NCI-H2196 (cell line): ENCODE measurements around the gene CPNE1.
"Not testable (repeated sequence)": the region's sequence is repeated elsewhere in the genome, so short reads cannot be mapped to it uniquely, and the experiment has no call there.

Experiments used
- DNase-seq: peaks from one replicate; lab custom pipeline; 2025; ENCODE audit not compliant: unreplicated experiment; lab: John Stamatoyannopoulos, UW

The CPNE1 gene

DNA sequence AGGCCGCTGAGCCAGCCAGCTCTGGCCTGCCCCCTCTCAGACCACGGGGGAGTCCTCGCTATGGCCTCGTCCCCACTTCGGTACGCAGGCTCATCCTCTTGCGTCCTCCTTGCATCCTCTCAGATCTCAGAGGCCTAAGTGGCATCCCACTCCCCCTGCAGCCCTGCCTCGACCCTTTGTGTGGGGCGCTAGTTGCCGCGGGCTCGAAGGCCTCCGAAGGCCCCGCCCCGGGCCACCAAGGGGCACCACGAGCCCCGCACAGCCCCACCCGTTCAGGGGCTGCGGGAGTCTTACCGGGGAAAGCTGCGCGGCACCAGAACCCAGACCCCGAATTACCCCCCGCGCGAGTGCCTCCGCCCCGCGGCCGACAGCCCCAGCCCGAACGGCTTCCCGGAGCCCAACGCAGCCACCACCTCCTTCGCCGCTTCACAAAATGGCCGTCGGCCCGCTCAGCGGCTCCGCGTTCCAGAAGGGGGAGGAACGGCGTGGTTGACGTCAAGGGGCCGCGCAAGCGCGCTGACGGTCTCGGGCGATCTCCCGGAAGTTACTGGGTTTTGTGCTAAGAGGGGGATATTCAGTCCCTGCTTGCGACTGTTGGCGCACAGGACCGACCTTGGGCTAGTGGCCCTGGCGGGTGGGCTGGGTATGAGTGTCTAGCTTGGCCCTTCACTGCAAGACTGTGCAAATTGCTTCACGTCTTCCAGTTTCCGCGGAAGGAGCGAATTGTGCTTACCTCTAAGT is at the start of gene CPNE1, which contains the start of gene RBM12:
CPNE1 (minus strand) TSS at position 435 of the 741 bp plus-strand sequence. CDS start 31,977 bp downstream, outside the sequence.
RBM12 (minus strand) TSS at position 435 of the 741 bp plus-strand sequence. CDS start 9,578 bp downstream, outside the sequence.
- DNase-seq = peak; percentile 98

DNA sequence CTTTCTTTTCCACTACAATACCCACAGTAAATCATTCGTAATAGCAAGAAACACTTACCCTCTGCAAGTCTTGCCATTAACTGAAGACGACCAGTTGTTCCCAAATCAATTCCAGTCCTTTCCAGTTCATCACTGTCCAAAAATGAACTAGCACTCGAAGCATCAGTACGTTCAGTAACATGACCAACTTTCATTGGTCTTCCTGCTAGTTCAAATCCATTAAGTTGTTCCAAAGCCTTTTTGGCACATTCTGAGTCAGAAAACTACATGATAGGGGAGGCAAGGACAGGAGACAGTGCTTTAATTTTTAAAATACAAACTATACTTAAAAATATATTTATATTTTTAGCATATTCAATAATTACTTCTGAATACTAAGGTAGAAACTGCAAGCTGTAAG is 49.4 kb upstream of the CPNE1 start:
- no peak for DNase-seq

DNA sequence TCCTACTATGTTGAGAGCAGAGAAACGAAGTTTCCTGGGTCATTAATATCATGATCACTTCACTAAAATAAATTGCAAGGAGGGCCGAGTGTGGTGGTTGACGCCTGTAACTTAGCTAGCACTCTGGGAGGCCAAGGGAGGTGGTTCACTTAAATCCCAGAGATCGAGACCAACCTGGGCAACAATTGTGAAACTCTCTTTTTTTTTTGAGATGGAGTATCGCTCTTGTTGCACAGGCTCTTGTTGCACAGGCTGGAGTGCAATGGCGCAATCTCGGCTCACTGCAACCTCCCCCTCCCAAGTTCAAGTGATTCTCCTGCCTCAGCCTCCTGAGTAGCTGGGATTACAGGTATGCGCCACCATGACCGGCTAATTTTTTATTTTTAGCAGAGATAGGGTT is 48.4 kb upstream of the CPNE1 start:
- DNase-seq = not testable (repeated sequence)

DNA sequence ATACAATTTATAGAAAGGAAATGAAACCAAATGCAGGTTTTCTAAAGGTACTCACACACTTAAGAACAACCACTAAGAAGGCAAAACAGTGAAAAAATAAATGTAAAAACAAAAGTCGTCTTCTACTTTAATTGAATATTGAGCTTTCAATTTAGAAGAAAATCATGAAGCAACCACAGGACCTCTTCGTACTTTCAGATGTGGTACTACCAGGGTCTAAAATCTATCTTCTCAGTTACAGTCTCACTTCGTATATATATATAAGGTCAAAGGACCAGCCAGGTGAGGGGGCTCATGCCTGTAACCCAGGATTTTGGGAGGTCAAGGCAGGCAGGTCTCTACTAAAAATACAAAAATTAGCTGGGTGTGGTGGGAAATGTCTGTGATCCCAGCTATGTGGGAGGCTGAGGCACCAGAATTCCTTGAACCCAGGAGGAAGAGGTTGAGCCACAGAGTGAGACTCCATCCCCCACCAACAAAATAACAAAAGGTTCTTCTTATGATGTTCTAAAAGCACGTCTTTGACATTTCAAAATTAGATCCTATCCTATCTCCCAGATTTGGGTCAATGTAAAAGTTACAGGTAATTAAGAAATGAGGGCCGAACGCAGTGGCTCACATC is 47.0 kb upstream of the CPNE1 start:
- no peak for DNase-seq

DNA sequence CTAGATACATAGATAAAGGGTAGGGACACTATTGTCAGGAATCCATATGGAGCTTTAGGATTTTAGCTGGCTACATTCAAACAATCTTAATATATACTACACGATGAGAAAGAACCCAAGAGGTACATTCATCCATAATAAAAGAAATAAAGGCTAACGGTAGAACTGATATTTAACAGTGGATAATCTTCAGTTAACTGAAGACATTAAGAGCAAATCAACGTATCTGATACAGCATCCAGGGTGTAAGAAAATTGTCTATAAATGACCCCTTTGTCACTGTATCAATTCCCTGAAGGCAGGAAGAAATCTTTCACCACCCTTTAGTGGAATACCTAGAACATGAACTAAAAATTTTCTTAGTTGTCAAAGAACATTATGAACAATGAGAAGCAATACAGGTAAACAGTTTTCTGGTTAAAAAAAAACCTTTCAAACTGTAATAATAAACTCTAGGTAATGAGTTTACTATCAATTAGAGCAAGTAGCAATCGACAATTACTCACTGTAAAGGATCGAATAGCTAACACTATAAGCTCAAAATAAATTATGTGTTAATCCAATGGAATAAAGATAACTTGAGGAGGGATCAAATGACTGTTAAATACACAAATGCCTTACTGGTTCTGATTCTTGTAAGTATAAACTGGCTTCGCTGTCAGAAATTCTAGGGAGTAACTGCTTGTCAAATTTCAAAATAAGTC is 46.3 kb upstream of the CPNE1 start:
- DNase-seq = no peak

DNA sequence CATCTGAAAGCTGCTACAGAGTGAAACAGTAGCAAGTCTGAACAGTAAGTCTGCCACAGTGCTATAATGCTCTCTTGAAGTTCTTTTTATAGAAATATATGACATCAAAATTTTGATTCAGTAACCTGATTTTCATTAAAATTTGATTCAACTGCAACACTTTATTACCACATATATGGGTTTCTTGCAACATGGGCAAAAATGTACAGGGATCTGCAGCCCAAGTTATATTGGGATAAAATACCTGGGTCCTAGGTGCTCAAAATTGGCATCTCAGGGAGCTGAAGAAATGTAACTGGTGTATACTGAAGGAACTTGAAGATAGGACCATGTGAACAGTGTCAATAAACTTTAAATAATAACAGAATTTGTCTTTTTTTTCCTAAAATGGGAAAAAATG is 45.3 kb upstream of the CPNE1 start:
- no peak for DNase-seq

DNA sequence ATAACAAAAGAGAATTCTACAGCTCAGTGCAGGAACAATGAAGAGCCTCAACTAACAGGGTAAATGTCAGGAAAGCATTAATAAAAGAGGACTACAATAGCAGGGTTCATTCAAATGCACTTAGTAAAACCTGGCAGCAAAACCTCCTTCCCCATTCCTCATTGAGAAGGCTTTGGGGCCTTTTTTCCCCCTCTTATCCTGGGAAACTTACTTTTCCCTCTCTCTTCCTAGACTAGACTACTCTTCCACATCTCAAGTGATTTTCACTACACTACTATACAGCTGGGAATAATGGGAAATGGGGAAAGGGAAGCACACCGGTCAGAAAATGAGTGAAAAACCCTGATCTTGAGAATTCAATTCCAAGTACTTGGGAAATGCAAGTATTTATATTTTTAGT is 44.6 kb upstream of the CPNE1 start:
- no peak for DNase-seq

DNA sequence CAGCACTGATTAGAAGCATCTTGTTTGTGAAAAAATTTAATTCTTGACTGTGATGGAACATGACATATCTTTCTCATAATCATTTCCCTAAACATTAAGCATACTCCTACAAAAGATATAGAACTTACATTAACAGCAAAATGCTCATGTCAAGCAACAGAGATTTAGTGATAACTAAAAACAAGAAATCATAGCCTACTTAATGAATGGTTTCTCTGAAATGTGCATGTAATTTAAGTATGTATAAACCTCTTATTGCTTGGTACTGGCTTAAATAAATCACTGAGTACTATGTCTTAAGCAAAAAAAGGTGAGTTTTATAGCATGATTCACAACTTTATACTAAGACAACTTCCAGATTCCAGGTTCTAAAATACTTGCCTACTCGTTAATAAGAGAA is 43.8 kb upstream of the CPNE1 start:
- no peak for DNase-seq

DNA sequence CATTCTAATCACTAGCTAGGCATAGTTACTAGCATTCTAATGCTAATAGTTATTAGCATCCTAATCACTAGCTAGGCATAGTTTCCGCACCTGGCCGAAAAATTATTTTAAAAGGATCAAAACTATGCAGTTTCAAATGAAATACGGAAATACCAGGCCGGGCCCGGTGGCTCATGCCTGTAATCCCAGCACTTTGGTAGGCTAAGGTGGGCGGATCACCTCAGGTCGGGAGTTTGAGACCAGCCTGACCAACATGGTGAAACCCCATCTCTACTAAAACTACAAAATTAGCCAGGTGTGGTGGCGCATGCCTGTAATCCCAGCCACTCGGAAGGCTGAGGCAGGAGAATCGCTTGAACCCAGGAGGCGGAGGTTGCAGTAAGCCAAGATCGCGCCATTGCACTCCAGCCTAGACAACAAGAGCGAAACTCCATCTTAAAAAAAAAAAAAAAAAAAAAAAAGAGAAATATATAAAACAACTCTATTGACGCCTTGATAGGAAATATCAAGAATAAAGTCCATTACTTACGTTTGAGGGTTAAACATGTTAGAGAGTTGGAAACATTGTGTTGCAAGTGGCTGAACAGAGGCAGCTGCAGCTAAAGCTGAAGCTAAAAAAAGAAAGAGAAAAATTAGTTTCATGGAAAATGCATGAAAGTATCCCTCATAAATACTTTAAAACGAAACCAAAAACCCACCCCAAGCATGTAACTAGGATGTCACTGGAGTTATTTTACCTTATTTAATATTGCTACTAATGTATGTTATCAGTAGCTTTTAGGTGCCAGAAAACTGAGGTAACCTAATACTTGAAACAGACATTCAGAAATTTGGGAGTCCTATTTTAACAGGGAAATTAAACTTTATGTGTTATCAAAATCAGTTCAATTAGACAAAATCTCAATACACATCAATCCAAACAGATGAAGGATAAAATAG is 42.2 kb upstream of the CPNE1 start:
- not testable (repeated sequence) for DNase-seq

DNA sequence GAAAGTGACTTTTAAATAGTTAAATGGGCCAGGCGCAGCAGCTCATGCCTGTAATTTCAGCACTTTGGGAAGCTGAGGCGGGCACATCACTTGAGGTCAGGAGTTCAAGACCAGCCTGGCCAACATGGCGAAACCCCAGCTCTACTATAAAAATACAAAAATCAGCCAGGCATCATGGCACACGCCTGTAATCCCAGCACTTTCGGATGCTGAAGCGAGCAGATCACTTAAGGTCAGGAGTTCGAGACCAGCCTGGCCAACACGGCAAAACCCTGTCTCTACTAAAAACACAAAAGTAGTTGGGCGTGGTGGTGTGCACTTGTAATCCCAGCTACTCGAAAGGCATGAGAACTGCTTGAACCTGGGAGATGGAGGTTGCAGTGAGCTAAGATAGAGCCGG is 41.2 kb upstream of the CPNE1 start:
- DNase-seq = not testable (repeated sequence)

DNA sequence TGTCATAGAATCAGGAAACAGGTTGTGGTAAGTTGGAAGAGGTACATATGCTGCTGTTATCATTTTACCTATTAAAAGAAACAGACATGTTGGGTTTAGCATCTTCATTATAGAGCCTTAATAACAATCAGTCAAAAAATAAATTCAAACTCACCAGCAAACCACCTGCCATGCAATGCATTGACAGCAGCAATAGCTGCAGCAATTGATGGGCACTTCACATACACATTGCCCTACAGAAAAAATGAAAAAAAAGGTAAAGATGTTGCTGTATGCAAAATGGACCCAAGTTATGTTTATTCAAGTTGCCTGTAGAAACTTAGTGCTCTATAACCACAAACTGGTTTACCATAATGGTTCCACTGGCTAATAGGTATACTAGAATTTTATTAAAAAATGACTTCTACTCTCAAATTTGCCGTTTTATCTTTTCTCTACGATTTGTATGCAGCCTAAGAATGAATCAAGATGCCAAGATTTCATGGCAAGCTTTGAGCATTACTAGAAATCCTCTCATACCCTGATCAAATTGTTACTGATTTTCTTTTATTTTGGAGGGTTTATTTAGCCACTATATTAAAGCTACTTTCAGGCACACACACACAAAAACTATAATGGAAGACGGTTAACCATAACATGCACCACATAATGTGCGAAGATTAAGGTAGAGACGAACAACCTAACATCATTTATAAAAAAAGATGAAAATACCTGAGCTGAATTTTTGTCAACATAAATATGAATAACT is 40.0 kb upstream of the CPNE1 start:
- no peak for DNase-seq

DNA sequence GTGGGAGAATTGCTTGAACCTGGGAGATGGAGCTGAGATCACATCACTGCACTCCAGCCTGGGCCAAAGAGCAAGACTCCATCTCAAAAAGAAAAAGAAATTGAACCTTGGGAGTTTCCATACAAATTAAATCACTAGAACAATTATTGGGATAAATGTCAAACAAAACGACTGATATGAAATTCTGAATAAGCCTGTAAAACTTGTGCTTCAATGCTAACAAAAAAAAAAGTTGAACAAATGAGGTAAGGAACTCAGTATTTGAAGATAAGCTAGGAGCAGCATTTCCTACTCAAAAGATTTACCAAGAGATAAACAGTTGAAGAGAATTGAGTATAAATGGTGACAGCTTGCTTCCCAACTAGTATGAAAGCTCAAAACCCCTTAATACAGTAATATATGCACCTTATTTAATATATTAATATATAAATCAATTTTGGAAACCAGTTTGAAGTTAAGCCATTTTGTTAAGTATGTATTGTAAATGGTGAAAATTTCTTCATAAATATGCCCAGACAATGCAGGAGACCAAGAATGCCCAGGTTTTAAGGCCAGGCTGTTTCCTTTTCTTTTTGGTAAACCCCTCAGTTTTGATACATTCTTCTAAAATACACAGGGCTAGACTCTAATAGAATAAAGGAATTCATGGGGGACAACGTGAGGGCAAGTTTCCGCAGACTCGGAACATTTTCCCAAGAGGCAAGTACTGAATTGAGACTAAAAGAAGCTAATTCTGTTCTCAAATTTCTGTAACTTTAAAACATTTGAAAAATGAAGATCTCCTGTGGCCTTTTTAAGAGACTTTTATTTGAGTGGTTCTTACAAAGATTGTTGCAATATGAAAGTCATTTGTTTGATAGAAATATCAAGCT is 38.4 kb upstream of the CPNE1 start:
- DNase-seq = no peak

DNA sequence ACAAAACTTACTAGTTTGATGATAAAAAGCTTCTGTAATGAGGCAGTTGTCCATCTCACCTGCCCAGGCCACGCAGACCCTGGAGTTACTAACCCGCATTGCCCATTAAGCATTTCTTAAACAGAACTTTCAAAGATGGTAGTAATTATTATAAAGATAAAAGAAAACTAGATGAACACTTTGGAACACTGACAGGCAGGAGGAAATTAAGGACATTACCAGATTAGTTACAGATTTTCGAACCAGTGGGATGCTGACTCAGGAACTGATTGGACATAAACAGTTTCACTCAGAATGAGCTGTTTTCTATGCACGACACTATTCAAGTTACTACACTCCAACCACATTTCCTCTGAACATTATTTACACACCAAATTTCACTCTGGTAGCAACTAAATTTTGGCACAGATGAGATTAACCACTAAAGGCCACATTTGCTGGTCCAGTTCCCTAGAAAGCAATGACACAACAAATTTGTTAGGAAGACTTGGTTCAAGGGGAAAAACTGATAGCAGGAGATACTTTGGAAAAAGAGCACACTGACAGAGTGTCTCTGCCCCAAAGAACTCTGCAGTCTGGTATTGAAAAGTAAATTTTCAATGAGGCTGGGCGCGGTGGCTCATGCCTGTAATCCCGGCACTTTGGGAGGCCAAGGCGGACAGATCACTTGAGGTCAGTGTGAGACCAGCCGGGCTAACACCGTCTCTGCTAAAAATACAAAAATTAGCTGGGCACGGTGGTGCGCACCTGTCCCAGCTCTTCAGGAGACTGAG is 37.5 kb upstream of the CPNE1 start:
- DNase-seq = no peak

DNA sequence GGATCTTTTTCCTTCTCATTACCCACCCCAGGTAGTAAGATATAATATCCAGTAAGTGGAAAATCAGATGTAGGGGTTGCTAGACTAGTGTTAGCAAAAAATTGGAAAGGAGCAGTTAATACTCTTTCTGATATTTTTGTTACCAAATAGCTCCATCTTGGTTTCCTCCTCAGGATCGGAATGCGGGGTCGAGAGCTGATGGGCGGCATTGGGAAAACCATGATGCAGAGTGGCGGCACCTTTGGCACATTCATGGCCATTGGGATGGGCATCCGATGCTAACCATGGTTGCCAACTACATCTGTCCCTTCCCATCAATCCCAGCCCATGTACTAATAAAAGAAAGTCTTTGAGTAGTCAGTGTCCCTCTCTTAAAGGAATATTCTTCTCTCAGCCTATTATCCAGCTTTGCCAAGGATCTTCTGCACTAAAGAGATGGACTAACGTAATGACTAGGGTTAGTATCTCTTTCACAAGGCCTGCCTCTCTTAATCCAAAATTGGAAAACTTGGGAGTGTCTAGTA is 36.0 kb upstream of the CPNE1 start:
- DNase-seq = no peak

DNA sequence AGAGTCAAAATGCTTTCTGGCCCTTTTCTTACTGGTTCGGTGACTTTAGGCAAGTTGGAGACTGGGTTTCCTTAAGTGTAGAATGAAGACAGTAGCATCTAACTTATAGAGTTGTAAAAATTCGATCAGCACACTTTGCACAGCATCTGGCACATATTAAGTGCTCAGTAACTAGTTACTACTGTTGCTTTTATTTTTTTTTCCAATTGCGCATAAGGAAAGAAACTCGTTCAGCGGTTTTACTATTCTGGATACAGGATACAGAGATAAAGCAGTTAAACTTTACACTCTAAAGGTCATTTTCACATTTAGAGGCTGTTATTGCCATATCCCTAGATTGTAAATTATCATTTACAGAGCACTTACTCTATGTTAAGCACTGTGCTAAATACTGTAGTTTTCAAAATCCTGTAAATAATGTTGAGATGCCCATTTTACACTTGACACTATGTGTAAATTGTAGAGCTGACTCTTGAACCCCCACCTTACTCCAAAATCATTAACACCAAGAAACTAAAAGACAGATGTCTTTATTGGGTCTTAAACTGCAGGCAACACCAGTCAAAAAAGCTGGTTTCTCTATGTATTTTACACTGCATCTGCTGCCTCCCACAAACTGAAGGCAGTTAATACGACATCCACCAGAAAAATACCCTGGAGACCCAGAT is 35.4 kb upstream of the CPNE1 start:
- no peak for DNase-seq

DNA sequence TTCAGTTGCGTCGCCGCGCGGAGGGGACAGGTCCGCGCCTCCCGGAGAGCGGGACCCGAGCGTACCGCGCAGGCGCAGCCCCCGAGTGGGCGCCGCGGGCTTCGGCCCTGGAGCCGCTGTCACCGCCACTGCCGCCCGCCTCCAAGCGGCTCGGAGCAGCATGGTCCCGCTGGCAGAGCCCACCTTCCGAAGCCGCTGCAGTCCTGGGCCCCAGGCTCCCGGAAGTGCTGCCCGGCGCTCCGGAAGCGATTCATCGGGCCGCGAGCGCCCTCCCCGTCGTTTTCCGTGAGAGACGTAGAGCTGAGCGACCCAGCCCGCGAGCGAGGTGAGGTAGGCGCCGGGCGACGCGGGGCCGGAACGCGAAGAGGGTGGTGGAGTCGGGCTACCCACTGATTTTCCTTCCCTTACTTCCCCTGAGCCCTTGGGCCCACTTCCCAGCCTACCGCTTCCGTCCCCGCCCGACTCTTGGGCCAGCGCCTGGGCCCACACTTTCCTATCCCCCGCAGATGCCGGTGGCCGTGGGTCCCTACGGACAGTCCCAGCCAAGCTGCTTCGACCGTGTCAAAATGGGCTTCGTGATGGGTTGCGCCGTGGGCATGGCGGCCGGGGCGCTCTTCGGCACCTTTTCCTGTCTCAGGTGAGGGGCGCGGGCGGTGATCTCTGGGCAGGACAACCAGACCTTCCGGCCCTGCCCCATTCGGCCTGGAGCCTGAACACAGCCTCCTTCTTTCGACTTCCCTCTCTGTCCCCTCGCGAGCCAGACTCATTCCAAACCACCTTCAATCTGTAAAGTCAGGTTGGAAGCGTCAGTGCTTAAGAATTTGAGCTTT is 34.6 kb upstream of the CPNE1 start, which contains the start of the genes NFS1 and ROMO1:
NFS1 (minus strand) TSS at position 226 of the 830 bp plus-strand sequence; CDS start at position 162, 64 bp downstream.
ROMO1 (plus strand) TSS at position 279 of the 830 bp plus-strand sequence; CDS start at position 507, 228 bp downstream.
- DNase-seq = peak; percentile 94
